ENCODE results near the gene IPCEF1.

The IPCEF1 gene, protein sequence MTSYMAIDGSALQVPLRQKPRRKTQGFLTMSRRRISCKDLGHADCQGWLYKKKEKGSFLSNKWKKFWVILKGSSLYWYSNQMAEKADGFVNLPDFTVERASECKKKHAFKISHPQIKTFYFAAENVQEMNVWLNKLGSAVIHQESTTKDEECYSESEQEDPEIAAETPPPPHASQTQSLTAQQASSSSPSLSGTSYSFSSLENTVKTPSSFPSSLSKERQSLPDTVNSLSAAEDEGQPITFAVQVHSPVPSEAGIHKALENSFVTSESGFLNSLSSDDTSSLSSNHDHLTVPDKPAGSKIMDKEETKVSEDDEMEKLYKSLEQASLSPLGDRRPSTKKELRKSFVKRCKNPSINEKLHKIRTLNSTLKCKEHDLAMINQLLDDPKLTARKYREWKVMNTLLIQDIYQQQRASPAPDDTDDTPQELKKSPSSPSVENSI

DNA sequence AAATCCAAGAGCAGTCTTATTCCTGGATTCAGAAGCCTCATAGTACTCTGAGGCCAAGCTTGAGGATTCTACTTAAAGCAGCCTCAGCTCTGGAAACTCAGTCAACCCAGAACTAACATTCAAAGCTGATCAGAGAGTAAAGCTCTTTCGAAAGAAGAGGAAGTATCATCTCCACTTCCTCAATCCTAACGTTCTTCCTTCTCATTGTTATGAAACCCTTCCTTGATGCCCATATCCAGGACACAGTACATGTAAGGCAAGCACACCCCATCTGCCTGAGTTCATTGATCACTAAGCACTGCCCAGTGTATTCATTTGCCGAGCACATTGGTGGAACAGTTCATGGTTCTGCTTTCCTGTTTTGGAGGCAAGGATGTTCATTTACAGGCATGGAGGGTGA lies at the start of gene IPCEF1:
Gene IPCEF1 (minus strand): TSS at position 114 of the 400 bp plus-strand sequence. CDS start 90,856 bp downstream, outside the sequence.
- DNase-seq, result no peak

DNA sequence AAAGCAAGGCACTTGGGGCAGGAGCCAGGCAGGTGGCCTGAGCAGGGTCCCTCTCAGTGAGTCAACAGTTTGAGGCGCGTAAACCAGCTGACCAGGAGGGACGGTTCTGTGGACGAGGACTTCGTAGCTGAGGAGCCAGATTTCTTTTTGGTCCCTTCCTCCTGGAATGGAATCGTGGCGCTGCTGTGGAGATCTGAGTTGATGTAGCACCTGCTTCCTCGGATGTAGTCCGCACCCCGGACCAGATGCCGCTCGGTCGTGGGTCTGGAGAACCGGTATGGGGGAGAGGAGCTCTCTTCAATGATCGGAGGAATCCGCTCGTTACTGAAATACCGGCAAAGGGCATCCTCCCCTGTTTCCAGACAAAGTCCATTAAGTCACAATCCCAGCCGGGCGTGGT lies 49.7 kb upstream of the IPCEF1 start:
- no peak for DNase-seq

DNA sequence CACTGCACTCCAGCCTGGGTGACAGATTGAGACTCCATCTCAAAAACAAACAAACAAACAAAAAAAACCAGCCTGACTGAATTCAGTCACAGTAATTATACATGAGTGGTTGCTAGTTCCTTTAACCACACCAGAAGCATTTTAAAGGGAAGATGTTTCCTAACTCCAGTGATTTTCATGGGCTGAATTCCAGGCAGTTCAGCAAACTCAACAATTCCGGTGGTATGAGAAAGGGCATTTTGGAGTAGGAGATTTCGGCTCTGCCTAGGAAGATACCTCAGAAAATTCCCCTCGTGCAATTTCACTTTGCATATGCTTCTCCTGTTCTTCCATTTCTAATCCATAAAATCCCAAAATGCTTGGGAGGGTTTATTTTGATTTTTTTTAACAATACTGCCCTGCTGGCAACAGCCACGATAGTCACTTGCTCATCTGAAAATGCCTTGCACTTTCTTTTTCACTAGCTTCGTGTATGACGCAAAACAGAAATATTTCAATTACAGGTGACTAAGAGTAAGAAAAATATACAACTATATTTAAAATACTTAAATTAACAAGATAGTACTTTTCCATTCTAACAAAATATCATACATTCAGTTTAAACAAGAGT lies 48.3 kb upstream of the IPCEF1 start:
- DNase-seq, result no peak

DNA sequence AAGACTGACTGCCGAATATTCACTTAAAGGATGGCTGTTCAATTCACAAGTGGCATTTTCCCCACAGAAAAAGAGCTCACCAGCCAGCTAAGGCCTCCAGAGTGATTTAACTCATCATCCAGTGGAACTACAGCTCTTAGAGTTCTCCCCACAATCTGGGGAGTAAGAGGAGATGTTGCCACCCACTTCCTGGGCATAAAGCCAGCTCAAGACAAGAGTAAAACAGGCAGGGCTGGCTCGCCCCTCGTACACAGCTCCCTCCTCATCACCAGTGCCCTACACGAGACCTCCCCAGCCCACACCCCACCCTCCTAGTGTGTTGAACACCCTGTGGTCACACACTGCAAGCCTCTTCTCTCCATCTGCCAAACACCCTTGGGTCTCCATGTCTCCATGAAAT lies 47.2 kb upstream of the IPCEF1 start:
- DNase-seq, result no peak

DNA sequence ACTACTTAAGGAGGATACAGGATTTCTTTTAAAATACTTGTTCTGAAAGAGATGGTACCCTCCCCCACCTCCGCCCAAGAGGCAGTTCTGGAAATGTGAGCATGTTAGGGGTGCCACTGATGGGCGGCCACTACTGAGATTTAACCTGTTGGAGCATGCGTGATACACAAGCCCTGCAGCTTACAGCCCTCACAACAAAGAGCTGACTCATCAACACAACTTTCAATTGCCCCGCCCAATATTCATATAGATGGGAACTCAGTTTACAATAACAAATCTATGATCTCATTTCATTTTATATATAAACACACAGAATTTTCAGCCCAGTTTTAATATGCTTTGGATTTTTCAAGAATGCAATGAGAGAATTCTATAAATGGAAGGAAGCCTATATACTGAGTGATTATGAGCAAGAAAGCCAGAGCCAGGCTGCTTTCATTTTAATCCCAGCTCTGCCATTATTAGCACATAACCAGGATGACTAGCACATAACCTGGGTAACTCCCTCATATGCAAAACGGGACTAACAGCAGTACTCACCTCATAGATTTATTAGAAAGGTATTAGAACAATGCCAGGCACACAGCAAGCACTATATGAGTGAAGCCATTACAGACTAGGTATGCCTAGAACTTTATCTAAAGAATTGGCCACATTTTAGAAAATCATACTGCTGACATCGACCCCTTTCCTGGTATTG lies 45.6 kb upstream of the IPCEF1 start:
- no peak for DNase-seq

DNA sequence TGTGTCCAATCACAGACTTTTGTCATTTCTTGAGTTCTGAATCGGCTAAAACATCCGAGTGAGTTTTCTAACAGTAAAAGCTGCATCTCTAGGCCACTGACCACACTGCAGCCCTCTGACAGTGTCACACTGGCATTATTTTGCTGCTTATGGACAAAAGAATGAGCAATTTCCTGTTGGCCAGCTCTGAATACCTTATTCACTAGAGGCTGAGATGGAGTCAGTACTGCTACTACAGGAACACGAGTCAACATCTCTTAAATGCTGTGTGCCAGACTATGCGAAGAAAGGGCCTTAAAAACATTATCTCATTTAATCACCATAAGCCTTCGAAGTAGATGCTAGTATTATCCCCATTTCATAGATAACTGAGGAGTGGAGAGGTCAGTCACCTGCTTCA lies 42.5 kb upstream of the IPCEF1 start:
- DNase-seq, result no peak

DNA sequence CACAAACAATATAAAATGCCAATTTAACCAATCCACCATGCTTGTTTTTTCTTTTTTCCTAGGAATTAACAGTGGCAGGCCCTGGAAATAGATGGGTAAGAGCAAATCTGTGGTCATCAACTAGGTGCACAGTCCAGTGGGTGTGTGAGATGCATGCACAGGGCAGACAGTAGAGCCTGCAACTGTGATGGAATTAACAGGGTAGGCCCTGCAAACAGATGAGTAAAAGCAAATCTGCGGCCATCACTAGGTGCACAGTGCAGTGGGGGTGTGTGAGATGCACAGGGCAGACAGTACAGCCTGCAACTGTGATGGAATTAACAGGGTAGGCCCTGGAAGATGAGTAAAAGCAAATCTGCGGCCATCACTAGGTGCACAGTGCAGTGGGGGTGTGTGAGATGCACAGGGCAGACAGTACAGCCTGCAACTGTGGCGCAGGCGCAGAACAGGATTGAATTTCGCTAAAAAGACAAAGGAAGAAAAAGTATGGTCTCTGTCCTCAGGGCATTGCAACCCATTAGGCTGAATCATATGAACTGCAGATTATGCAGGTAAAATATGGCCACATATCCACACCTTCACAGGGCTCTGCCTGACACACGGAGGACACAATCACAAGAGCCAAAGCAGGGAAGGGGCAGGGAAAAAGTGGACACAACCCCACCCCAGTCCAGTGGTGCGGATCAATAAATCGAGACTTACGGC lies 41.0 kb upstream of the IPCEF1 start:
- DNase-seq, result no peak

DNA sequence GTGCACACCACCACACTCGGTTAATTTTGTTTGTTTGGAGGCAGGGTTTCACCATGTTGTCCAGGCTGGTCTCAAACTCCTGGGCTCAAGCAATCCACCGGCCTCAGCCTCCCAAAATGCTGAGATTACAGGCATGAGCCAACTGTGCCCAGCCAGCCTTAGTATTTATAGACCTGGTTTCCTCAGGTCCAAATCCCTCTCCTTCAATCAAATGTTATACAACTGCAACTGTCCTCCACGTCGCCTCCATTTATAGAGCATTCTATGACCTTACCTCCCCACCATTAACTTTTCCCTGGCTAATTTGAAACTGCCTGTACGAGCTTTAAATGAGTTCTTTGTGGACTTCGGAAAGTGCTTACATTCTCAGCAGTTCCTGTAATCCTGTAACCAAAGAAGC lies 39.3 kb upstream of the IPCEF1 start:
- DNase-seq, result no peak

DNA sequence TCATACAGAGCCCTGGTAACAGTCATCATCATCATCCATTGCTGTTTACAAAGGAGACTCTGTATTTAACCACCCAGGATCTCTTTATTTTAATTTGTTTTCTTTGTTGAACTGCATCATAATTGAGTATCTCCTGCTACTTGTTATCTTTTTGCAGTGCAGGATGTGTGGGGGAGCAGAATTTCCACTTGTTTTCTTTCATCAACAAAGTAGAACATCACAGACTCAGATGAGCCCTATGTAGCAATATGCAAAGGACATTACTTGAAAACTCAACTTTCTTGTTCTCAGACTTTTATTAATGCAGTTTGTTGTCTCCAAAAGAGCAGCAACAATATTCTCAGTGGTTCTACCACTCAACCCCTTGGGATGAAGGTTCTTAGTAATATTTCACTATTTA lies 38.7 kb upstream of the IPCEF1 start:
- no peak for DNase-seq

DNA sequence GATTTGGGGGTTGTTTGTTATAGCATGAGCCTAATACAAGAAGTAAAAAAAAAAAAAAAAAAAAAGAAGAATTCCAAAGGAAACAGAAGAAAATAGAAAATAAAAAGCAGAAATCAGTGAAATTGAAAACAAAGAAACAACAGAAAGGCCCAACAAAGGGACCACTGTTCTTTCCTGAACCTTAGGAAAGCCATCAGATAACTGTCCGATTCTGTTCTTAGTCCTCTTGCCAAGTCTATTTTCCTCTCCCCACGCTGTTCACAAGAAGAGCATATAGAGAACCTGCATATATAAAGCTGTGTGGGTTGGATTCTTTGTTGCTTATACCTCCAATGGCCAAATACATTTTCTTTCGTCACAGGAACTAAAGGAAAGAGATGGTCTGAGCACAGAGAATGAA lies 38.0 kb upstream of the IPCEF1 start:
- DNase-seq, result no peak

DNA sequence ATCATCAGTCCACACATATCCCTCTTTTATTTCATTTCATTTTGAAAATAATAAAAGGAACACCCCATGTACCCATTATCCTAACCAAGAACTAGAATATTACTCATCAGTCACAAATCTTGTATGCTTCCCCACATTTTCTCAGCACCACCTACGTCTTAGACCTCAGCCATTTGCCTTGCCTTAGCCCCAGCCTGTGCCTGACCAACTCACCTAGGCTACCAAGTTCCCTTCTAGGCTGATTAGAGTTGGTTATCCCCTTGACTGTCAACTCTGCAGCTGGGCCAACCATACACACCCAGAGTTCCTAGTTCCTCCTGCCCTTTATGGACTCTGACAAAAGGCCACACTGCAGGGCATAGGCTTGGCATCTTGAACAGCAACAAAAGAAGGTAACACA lies 33.4 kb upstream of the IPCEF1 start:
- no peak for DNase-seq

DNA sequence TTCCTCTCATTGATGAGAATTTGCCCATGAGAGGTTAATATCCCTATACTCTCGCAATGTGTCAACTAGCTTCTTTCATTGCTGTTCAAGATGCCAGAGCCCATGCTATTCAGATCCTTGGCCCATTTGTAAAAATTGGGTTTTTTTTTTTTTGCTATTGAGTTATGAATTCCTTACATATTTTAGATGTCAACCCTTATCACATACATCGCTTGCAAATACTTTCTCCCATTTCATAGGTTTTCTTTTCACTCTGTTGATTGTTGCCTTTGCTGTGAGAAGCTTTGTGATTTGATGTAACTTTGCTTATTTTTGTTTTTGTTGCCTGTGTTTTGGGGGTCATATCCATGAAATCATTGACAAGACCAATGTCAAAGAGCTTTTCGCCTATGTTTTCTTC lies 32.2 kb upstream of the IPCEF1 start:
- no peak for DNase-seq

DNA sequence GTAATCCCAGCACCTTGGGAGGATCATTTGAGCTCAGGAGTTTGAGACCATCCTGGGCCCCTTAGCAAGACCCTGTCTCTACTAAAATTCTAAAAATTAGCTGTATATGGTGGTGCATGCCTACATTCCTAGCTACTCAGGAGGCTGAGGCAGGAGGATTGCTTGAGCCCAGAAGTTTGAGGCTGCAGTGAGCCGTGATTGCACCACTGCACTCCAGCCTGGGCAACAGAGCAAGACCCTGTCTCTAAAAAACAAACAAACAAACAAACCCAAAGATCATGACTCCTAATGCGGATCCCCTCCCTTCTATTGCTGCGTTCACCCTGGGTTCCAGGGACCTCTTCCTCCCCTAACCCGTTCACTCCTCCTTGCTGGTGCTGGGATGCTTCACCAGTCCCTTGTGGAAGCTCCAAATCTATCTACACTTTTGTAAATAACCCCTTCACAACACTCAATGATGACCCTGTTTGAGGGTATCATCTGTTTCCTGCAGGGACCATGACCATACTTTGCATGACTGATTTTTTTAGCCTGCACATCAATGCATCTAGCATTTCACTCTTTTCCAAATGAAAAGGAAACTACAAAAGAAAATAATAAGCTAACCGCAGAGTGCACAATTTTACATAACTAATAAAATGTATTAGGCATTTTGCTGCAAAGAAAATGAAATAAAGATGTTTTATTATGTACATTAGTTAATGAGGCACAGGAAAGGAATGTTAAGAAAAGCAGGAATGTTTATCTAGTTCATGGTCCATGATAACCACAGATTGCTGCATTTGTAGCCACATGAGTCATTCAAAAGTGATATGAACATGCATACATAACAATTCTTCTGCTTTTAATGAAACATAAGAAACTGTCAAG lies 30.5 kb upstream of the IPCEF1 start:
- DNase-seq, result no peak

DNA sequence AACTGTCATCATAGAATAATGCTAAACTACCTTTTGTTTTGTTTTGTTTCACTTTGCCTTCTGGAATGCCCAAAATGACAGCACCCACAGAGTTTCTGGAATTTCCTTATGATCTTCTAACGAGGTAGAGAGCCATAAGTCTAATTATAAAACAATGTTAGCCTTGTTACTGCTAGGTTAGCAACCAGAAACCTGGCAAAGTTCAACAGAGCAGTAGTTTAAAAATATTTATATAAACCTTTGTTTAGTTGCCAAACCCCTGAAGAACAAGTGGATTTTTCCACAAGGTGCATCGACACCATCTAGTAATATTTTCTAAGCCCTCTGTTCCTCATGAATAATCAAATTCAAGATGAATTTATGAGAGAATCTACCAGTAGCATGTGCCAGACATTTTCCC lies 27.6 kb upstream of the IPCEF1 start:
- peak; percentile 78 for DNase-seq

DNA sequence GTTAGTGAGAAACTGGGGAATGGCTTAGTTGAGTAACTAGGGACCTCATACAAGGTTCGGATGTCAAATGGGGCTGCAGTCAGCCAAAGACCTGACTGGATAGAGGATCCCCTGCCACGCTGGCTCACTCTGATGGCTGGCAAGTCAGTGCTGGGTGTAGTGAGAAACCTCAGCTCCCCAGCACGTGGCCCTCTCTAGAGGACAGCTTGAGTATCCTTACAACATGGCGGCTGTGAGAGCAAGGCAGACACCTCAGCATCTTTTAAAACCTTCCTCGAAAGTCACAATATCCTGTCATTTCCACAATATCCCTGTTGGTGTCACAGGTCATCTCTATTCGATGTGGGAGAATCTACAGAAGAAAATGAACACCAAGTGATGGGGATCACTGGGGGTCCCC lies 26.7 kb upstream of the IPCEF1 start:
- DNase-seq, result no peak

DNA sequence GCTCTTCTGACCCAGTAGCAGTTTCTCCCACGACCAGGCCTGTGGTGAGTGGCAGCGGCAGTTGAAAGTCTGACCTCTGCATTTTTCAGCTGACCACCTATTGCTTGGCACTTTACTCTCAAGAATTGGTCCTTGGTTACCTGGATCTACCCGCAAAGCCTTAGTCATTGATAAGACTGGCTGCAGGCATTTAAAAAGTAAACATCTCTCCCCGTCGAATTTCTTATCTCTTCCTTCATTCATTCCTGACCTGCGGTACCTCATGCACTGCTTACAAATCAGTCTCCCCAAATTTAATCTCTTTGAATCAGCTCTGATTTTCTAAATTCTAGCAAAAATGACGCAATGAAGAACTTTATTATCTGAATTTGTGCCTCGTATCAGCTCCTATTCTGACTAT lies 26.1 kb upstream of the IPCEF1 start:
- no peak for DNase-seq

DNA sequence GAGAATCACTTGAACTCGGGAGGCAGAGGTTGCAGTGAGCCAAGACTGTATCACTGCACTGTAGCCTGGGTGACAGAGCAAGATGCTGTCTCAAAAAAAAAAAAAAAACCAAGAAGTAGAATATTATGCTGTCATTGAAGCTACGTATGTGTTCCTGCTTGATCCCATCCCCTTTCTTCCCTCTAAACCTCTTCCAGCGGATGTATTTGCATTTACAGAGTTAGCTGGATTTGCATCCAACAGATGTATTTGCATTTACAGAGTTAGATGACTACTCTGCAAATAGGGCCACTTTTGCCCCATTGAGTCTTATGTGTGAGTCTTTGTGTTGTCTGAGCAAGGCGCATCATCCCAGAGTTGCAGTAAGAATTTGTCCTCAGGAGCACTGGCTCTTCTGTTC lies 24.9 kb upstream of the IPCEF1 start:
- peak; percentile 83 for DNase-seq

DNA sequence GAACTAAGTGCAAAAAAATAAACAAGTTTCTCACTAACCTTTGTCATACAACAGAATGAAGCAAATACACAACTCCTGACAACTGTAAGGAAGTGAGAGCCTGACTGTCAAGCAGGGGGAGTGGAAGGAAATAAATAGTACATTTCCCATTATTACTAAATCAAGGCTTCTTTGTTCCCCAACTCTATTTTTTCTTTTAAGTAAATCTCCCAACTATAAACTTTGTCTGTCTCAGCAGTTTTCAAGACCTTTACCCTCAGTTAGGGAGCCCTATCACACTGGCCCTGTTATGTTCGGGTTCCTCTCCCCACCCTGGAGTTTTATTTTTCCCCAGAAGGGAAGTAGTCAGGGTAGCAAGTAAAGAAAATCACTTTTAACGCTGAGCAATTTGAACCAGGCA lies 24.1 kb upstream of the IPCEF1 start:
- DNase-seq, result no peak

DNA sequence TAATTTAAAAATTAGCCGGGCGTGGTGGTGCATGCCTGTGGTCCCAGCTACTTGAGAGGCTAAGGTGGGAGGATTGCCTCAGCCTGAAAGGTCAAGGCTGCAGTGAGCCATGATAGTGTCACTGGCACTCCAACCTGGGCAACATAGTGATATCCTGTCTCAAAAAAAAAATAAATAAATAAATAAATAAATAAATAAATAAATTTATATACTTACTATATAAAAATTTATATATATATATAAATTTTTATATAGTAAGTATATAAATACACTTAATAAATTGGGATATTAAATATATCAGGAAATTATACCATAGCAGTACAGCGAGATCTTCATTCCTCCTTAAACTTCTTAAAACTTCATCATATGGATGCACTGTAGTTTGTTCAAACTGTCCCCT lies 23.0 kb upstream of the IPCEF1 start:
- no peak for DNase-seq

DNA sequence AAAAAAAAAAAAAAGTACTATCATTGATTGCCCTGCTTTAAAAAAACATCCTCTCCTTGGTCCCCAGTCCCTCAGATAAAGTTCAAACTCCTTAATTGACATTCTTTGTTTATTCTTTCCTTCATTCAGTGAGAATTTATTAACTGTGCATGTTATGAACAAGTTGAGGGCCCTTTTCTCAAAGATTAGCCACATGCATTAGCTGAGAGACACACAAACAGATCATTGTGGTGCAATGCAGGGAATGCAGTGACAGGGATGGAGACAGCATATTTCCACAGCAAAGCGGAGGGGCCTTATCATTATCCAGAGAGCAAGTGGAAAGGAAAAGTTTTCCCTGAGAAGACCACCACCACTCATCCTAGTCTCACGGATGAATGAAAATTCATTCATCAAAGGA lies 21.9 kb upstream of the IPCEF1 start:
- no peak for DNase-seq

DNA sequence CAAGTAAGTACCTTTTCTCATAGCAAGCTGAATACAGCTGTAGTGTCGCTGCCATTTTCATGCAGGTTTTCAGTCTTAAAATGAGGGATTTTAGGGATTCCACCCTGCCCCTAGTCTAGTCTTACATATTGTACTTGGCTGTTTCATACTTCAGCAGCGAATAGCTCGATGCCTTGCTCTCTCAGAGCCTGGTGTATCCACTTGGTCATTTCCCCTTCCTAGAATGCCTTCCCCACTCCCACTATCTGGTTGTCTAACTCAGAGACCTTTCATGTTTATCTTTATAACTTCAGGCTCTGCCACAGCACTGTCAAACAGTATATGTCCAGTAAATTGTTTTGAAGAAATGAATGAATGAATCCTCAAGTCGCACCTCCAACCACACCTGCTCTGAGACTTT lies 21.1 kb upstream of the IPCEF1 start:
- DNase-seq, result no peak

DNA sequence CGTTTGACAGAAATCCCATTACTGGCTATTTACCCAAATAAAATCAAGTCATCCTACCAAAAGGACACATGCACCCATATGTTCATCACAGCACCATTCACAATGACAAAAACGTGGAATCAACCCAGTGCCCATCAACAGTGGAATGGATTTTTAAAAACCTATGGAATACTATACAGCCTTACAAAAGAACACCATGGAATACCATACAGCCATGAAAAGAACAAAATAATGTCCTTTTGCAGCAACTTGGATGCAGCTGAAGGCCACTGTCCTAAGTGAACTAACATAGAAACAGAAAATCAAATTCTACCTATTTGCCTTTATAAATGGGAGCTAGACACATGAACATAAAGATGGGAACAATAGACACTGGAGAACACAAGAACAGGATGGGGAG lies 17.4 kb upstream of the IPCEF1 start:
- DNase-seq, result no peak

DNA sequence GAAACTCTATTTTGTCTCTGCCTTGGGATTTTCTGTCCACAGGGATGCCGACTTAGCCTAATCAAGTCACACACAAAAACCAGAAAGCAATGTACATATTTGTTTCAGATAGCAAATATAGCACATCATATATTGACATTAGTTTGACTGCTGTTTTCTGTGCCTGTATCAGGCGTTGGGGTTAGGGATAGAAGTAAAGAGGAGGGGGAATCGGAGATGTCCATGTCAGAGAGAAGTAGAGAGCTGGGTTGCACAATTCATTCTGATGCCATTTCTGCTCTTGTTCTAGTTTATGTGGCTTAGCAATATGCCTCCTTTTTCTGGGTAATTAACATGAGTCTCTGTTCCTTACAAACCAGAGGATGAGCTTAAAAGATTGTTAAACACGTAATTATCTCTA lies 14.7 kb upstream of the IPCEF1 start:
- DNase-seq, result no peak
